HEK293 (cell line): ENCODE data around the gene PIK3AP1.

ENCODE experiments used
- CTCF ChIP-seq: fragments of 450-650 bp; formaldehyde crosslinking; IDR thresholded peaks from 2 replicates; pipeline ENCODE4 v1.5.1; 2016; ENCODE audit warnings: missing biosample characterization, missing genetic modification characterization
- OVOL3 ChIP-seq: fragments of 450-650 bp; formaldehyde crosslinking; IDR thresholded peaks from 2 replicates; pipeline ENCODE4 v1.5.1; 2016; ENCODE audit warnings: missing biosample characterization, missing genetic modification characterization
- REST ChIP-seq: fragments of 450-650 bp; formaldehyde crosslinking; IDR thresholded peaks from 2 replicates; pipeline ENCODE4 v1.5.1; 2016; ENCODE audit warnings: missing biosample characterization, missing genetic modification characterization
- ZBTB6 ChIP-seq: fragments of 450-650 bp; formaldehyde crosslinking; IDR thresholded peaks from 2 replicates; pipeline ENCODE4 v1.5.1; 2017; ENCODE audit warnings: missing biosample characterization, missing genetic modification characterization
- ZNF133 ChIP-seq: fragments of 450-650 bp; formaldehyde crosslinking; IDR thresholded peaks from 2 replicates; pipeline ENCODE4 v1.5.1; 2016; ENCODE audit warnings: missing biosample characterization, missing genetic modification characterization
- ZNF248 ChIP-seq: fragments of 450-650 bp; formaldehyde crosslinking; IDR thresholded peaks from 2 replicates; pipeline ENCODE4 v1.5.1; 2017; ENCODE audit warnings: missing biosample characterization, missing genetic modification characterization
- ZNF623 ChIP-seq: fragments of 450-650 bp; formaldehyde crosslinking; IDR thresholded peaks from 2 replicates; pipeline ENCODE4 v1.5.1; 2016; ENCODE audit warnings: missing biosample characterization, missing genetic modification characterization
- TF ChIP-seq, protein P1 (sequence below): fragments of 450-650 bp; formaldehyde crosslinking; IDR thresholded peaks from 2 replicates; pipeline ENCODE4 v1.5.1; 2016; ENCODE audit warnings: missing biosample characterization, missing genetic modification characterization

- TF ChIP-seq, protein P1, sequence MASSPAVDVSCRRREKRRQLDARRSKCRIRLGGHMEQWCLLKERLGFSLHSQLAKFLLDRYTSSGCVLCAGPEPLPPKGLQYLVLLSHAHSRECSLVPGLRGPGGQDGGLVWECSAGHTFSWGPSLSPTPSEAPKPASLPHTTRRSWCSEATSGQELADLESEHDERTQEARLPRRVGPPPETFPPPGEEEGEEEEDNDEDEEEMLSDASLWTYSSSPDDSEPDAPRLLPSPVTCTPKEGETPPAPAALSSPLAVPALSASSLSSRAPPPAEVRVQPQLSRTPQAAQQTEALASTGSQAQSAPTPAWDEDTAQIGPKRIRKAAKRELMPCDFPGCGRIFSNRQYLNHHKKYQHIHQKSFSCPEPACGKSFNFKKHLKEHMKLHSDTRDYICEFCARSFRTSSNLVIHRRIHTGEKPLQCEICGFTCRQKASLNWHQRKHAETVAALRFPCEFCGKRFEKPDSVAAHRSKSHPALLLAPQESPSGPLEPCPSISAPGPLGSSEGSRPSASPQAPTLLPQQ (tag by site-specific recombination) = no peak
- TF ChIP-seq REST (tag by site-specific recombination) = no peak
- TF ChIP-seq OVOL3 = no peak
- TF ChIP-seq CTCF (tag by site-specific recombination) = no peak
- TF ChIP-seq ZNF623 (tag by site-specific recombination) = no peak
- no peak for TF ChIP-seq ZNF248
- TF ChIP-seq ZBTB6 (tag by site-specific recombination) = no peak
- no peak for TF ChIP-seq ZNF133 (tag by site-specific recombination)
Measured at GRCh38 chr10:96768136-96768535, 47.8 kb upstream of the PIK3AP1 start.
